GM12878 (cell line): Measurements from ENCODE around the gene SCAI. TPM values are rescaled to one million over a fixed set of nuclear protein-coding genes. Genes with fewer than 3 reads are reported as not detected.

Experiments
- ATAC-seq: fragments of 200-7000 bp; cut with Tn5 transposase; 3 replicates; pipeline ENCODE4 v1.9.1; 2020; ENCODE audit warnings: mild to moderate bottlenecking, moderate library complexity
- BruUV-seq: library from RNA; stranded (reverse); fragments of 400-500 nt; replicated peaks from 2 replicates; lab custom pipeline; 2021; lab: Mats Ljungman, UMichigan
- CTCF ChIA-PET: fragments of 300-600 bp; sonication (Branson Sonifier 250); formaldehyde crosslinking; extraction: SDS; loops from one replicate; lab custom pipeline; 2021; ENCODE audit warnings: inconsistent platforms; lab: Yijun Ruan, JAX
- POLR2A ChIA-PET: fragments of 350-600 bp; formaldehyde crosslinking; extraction: SDS; loops from one replicate; lab custom pipeline; 2021; ENCODE audit warnings: inconsistent platforms; lab: Charles Lee
- RAD21 ChIA-PET: fragments of 300-600 bp; sonication (Branson Sonifier 250); formaldehyde crosslinking; loops from one replicate; lab custom pipeline; 2023; ENCODE audit warnings: antibody characterized with exemption; ENCODE audit not compliant: unreplicated experiment; lab: Charles Lee
- SMC1A ChIA-PET: fragments of 300-600 bp; sonication (Branson Sonifier 250); formaldehyde crosslinking; loops from one replicate; lab custom pipeline; 2023; ENCODE audit not compliant: unreplicated experiment, uncharacterized antibody; lab: Charles Lee
- DNase-seq: peaks from one replicate; pipeline ENCODE4 v3.0.0-alpha.2; 2011; ENCODE audit warnings: low read depth, low spot score
- FAIRE-seq: peaks from 3 replicates; lab custom pipeline; 2011; peaks lifted over from hg19 to GRCh38; lab: Jason Lieb, UNC
- H2AFZ ChIP-seq: 2 replicates; pipeline ENCODE4 v1.6.0; 2011; ENCODE audit warnings: low read depth, low read length, control low read depth; ENCODE audit not compliant: control insufficient read depth
- H3K27ac ChIP-seq: 2 replicates; pipeline ENCODE4 v1.5.1; 2011; ENCODE audit warnings: control low read depth; ENCODE audit not compliant: control insufficient read depth, insufficient read depth
- H3K27me3 ChIP-seq, 2 experiments: replicated peaks in 1 of 2; 2 replicates each; pipeline versions ENCODE4 v1.6.0 to v1.6.1; 2011; ENCODE audit warnings: low read length in 1 of 2; ENCODE audit not compliant: control insufficient read depth in 2 of 2, insufficient read depth in 2 of 2
- H3K36me3 ChIP-seq, 2 experiments: 2 replicates each; pipeline ENCODE4 v1.5.1; 2011; ENCODE audit warnings: low read length in 1 of 2; ENCODE audit not compliant: control insufficient read depth in 2 of 2, insufficient read depth in 2 of 2
- H3K4me1 ChIP-seq: 2 replicates; pipeline ENCODE4 v1.6.1; 2011; ENCODE audit warnings: mild to moderate bottlenecking, low read length, moderate library complexity, mixed read lengths; ENCODE audit not compliant: control insufficient read depth, insufficient read depth
- H3K4me2 ChIP-seq: 2 replicates; pipeline ENCODE4 v1.6.0; 2011; ENCODE audit warnings: control low read depth; ENCODE audit not compliant: control insufficient read depth, insufficient read depth
- H3K4me3 ChIP-seq: fragments of 200-600 bp; sonication (generic); 2 replicates; pipeline ENCODE4 v1.5.1; 2016
- H3K79me2 ChIP-seq: 2 replicates; pipeline ENCODE4 v1.6.0; 2011; ENCODE audit warnings: low read length; ENCODE audit not compliant: control insufficient read depth, insufficient read depth
- H3K9ac ChIP-seq: 2 replicates; pipeline ENCODE4 v1.8.0; 2011; ENCODE audit warnings: low read length, control low read depth, mixed read lengths; ENCODE audit not compliant: control insufficient read depth, insufficient read depth
- H3K9me3 ChIP-seq: replicated peaks from 3 replicates; pipeline ENCODE4 v1.5.1; 2011; ENCODE audit warnings: mild to moderate bottlenecking, low read length; ENCODE audit not compliant: control insufficient read depth, insufficient read depth
- H4K20me1 ChIP-seq: 2 replicates; pipeline ENCODE4 v1.6.0; 2011; ENCODE audit not compliant: control insufficient read depth, insufficient read depth
- LARP7 ChIP-seq: fragments of 450-650 bp; IDR thresholded peaks from 2 replicates; pipeline ENCODE4 v1.6.1; 2017; ENCODE audit warnings: mild to moderate bottlenecking
- RBBP5 ChIP-seq: fragments of 200-600 bp; sonication (generic); conservative IDR thresholded peaks from 2 replicates; pipeline ENCODE4 v1.6.1; 2016
- STAT1 ChIP-seq: fragments of 450-650 bp; conservative IDR thresholded peaks from 2 replicates; pipeline ENCODE4 v1.6.1; 2014; ENCODE audit warnings: antibody characterized with exemption, mild to moderate bottlenecking
- WGBS: methylation state at CpG from one replicate; pipeline ENCODE4 v1.1.6; 2016; ENCODE audit warnings: low lambda C conversion rate; ENCODE audit not compliant: insufficient replicate concordance, insufficient coverage; ENCODE audit errors: missing lambda C conversion rate; 5-methylcytosine and 5-hydroxymethylcytosine counted together
- in situ Hi-C: fragments of 300-500 bp; cut with MboI; formaldehyde crosslinking; loops from 9 replicates; pipeline ENCODE4 v1.14.3; 2018; ENCODE audit warnings: mixed read lengths
- intact Hi-C: fragments of 100-400 bp; cut with micrococcal nuclease; formaldehyde crosslinking; loops from one replicate; pipeline ENCODE4 v1.14.2; 2022; ENCODE audit not compliant: unreplicated experiment
- polyA plus RNA-seq, 11 experiments: library from polyadenylated mRNA; depleted of rRNA in 4 of 11; unstranded in 6 of 11; stranded (reverse) in 5 of 11; fragments of >200 nt; fragmentation: Nextera tagmentation in 4 of 11; fragmentation: Illumina TruSeq in 1 of 11; extraction: Ambion mirVana in 4 of 11; extraction: Trizol in 1 of 11; gene quantifications; 1 replicate in 1 of 11; 2 replicates in 10 of 11; pipeline versions ENCODE4 v1.2.1 to v1.2.3, GENCODE V29; 2011 to 2016; ENCODE audit warnings: inconsistent platforms in 2 of 11, missing spikeins in 2 of 11, low read depth in 1 of 11
- total RNA-seq, 4 experiments: library from RNA; depleted of rRNA in 3 of 4; stranded (reverse); fragments of >200 nt in 3 of 4; fragmentation: Illumina TruSeq in 1 of 4; extraction: Trizol in 1 of 4; gene quantifications; 2 replicates each; pipeline versions ENCODE4 v1.2.1 to v1.2.3, GENCODE V29; 2013 to 2021
- TF ChIP-seq, protein P1 (sequence below): fragments of 450-650 bp; IDR thresholded peaks from 2 replicates; pipeline ENCODE4 v1.6.1; 2018; ENCODE audit warnings: borderline replicate concordance, mild to moderate bottlenecking; ENCODE audit not compliant: partially characterized antibody

The SCAI gene
- total and polyA plus RNA-seq, 10 of the 15 experiments (the other 5 are each of a cell fraction or from before 2014, with no cell fraction given), result 0.52 to 8.8 (median 5.1) TPM

GRCh38 chr9:124946167-124946566 is 197.2 kb downstream of the SCAI start:
- ChIA-PET RAD21 (no interaction called here), SMC1A (no interaction called here), POLR2A (no interaction called here), CTCF (interaction anchor here (0.9 kb wide), 1 partner anchor 198 kb away, joined by 3 read pairs; no protein-coding TSS in a partner anchor)
- no peak overlapping the region for H3K27ac ChIP-seq
- FAIRE-seq (no peak), ATAC-seq (no peak), DNase-seq (no peak)
- H3K27me3 ChIP-seq, result no peaks in the 10 kb centered on the region
- no peaks in the 10 kb centered on the region for H4K20me1 ChIP-seq
- H3K36me3 ChIP-seq, result no peaks in the 10 kb centered on the region
- H3K9ac ChIP-seq, result no peak overlapping the region
- peaks cover 4% of the 10 kb centered on the region for H3K79me2 ChIP-seq
- intact Hi-C loops, result no loop called here
- no peak overlapping the region for H3K4me2 ChIP-seq
- H3K4me1 ChIP-seq, result peaks cover 4% of the 10 kb centered on the region; the same call in 1 of the 2 replicates
- no TSS peak for BruUV-seq
- whole genome bisulfite sequencing, result 97% methylated on average over 1 of the region's 1 CpG
- no peak overlapping the region for H2AFZ ChIP-seq
- H3K4me3 ChIP-seq, result no peak overlapping the region
- in situ Hi-C loops, result no loop called here
- TF ChIP-seq, protein P1, sequence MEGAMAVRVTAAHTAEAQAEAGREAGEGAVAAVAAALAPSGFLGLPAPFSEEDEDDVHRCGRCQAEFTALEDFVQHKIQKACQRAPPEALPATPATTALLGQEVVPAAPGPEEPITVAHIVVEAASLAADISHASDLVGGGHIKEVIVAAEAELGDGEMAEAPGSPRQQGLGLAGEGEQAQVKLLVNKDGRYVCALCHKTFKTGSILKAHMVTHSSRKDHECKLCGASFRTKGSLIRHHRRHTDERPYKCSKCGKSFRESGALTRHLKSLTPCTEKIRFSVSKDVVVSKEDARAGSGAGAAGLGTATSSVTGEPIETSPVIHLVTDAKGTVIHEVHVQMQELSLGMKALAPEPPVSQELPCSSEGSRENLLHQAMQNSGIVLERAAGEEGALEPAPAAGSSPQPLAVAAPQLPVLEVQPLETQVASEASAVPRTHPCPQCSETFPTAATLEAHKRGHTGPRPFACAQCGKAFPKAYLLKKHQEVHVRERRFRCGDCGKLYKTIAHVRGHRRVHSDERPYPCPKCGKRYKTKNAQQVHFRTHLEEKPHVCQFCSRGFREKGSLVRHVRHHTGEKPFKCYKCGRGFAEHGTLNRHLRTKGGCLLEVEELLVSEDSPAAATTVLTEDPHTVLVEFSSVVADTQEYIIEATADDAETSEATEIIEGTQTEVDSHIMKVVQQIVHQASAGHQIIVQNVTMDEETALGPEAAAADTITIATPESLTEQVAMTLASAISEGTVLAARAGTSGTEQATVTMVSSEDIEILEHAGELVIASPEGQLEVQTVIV, result no peak
- TF ChIP-seq STAT1, result no peak
- no peak for TF ChIP-seq RBBP5
- TF ChIP-seq LARP7, result no peak
- H3K9me3 ChIP-seq, result no peaks in the 10 kb centered on the region
